K562 (cell line): ENCODE data around the gene CLPSL2. TPM values are rescaled to one million over a fixed set of nuclear protein-coding genes. Genes with fewer than 3 reads are reported as not detected.

Experiments
- BRF1 ChIP-seq: IDR thresholded peaks from 3 replicates; pipeline ENCODE4 v1.6.1; 2011; ENCODE audit warnings: borderline replicate concordance, mild to moderate bottlenecking; ENCODE audit not compliant: insufficient read length; ENCODE audit errors: extremely low read depth
- CBX3 ChIP-seq, 2 experiments: IDR thresholded peaks; 1 replicate in 1 of 2; 2 replicates in 1 of 2; pipeline ENCODE4 v1.6.1; 2012; ENCODE audit warnings: inconsistent platforms in 2 of 2, low read length in 2 of 2, borderline replicate concordance in 1 of 2, control low read depth in 1 of 2
- COPS2 ChIP-seq: fragments of 450-650 bp; conservative IDR thresholded peaks from 2 replicates; pipeline ENCODE4 v1.6.1; 2016; ENCODE audit warnings: mild to moderate bottlenecking, moderate library complexity
- CREM ChIP-seq: IDR thresholded peaks from 2 replicates; pipeline ENCODE4 v1.6.1; 2014; ENCODE audit warnings: antibody characterized with exemption, low read depth
- HBP1 ChIP-seq: fragments of 450-650 bp; formaldehyde crosslinking; IDR thresholded peaks from 2 replicates; pipeline ENCODE4 v1.4.0; 2022; ENCODE audit warnings: missing genetic modification characterization
- KAT7 ChIP-seq: sonication (generic); formaldehyde crosslinking; IDR thresholded peaks from 2 replicates; pipeline ENCODE4 v1.8.0; 2022; ENCODE audit warnings: missing genetic modification reagents, mild to moderate bottlenecking, borderline replicate concordance
- POLR2G ChIP-seq: fragments of 200-400 bp; formaldehyde crosslinking; IDR thresholded peaks from 2 replicates; pipeline ENCODE4 v1.6.1; 2017; ENCODE audit warnings: low read depth, mild to moderate bottlenecking, antibody characterized with exemption, low read length, moderate library complexity
- RCOR1 ChIP-seq, 2 experiments: IDR thresholded peaks; 2 replicates each; pipeline ENCODE4 v1.6.1; 2012; ENCODE audit warnings: low read depth in 2 of 2, low read length in 2 of 2, borderline replicate concordance in 1 of 2, improper control_type of control experiment in 1 of 2
- SAP30 ChIP-seq: fragments of 200-600 bp; sonication (generic); IDR thresholded peaks from 2 replicates; pipeline ENCODE4 v1.6.1; 2012; ENCODE audit warnings: borderline replicate concordance, low read depth, mild to moderate bottlenecking, moderate library complexity, low read length, control low read depth, inconsistent platforms; ENCODE audit not compliant: insufficient read depth, poor library complexity, severe bottlenecking
- SIX5 ChIP-seq, 2 experiments: IDR thresholded peaks; 2 replicates each; pipeline ENCODE4 v1.6.1; 2011; ENCODE audit warnings: low read length in 2 of 2, borderline replicate concordance in 1 of 2, low read depth in 1 of 2, mild to moderate bottlenecking in 1 of 2, moderate library complexity in 1 of 2; ENCODE audit not compliant: insufficient read depth in 1 of 2
- THRB ChIP-seq: fragments of 450-650 bp; formaldehyde crosslinking; conservative IDR thresholded peaks from 2 replicates; pipeline ENCODE4 v1.4.0; 2022; ENCODE audit warnings: mild to moderate bottlenecking, missing genetic modification characterization
- ZBTB12 ChIP-seq: fragments of 250-450 bp; sonication (Bioruptor Pico); IDR thresholded peaks from 2 replicates; pipeline ENCODE4 v1.4.0; 2020
- ZNF143 ChIP-seq: sonication (generic); formaldehyde crosslinking; IDR thresholded peaks from 2 replicates; pipeline ENCODE4 v1.9.0; 2022; ENCODE audit warnings: mild to moderate bottlenecking, missing genetic modification reagents
- ZNF174 ChIP-seq: fragments of 250-450 bp; sonication (Bioruptor Pico); IDR thresholded peaks from 2 replicates; pipeline ENCODE4 v1.4.0; 2020; ENCODE audit warnings: mild to moderate bottlenecking
- polyA plus RNA-seq, 8 experiments: library from polyadenylated mRNA; depleted of rRNA in 4 of 8; stranded (reverse) in 5 of 8; unstranded in 3 of 8; fragments of >200 nt; fragmentation: Nextera tagmentation in 2 of 8; fragmentation: Illumina TruSeq in 1 of 8; extraction: Ambion mirVana in 2 of 8; extraction: Trizol in 1 of 8; gene quantifications; 2 replicates each; pipeline versions ENCODE4 v1.2.1 to v1.2.3, GENCODE V29; 2011 to 2014; ENCODE audit warnings: inconsistent platforms in 1 of 8, missing spikeins in 1 of 8
- total RNA-seq, 7 experiments: library from RNA; depleted of rRNA in 6 of 7; stranded (reverse); fragments of >200 nt in 6 of 7; fragmentation: Illumina TruSeq in 2 of 7; extraction: Trizol in 2 of 7; gene quantifications; 2 replicates each; pipeline versions ENCODE4 v1.2.1 to v1.2.3, GENCODE V29; 2011 to 2021; ENCODE audit warnings: low replicate concordance in 1 of 7
- TF ChIP-seq, protein P1 (sequence below), 2 experiments: IDR thresholded peaks in 1 of 2; conservative IDR thresholded peaks in 1 of 2; 2 replicates each; pipeline ENCODE4 v1.6.1; 2016; ENCODE audit warnings: low read depth in 2 of 2, mild to moderate bottlenecking in 1 of 2, missing compliant biosample characterization in 1 of 2, missing genetic modification characterization in 1 of 2, moderate library complexity in 1 of 2
- TF ChIP-seq, protein P2 (sequence below): fragments of 450-650 bp; IDR thresholded peaks from 2 replicates; pipeline ENCODE4 v1.6.1; 2018; ENCODE audit not compliant: partially characterized antibody

CLPSL2 gene
- total and polyA plus RNA-seq, 9 of the 15 experiments (the other 6 are each of a cell fraction or from before 2014, with no cell fraction given) = not detected

GRCh38 chr6:35731414-35731735, 45.0 kb upstream of the CLPSL2 start (continued):
- TF ChIP-seq RCOR1 (IDR thresholded peaks at IDR 0.05; ENCODE audit: borderline replicate concordance in 1 of 2, low read depth in 2 of 2, low read length in 2 of 2) (peak in 1 of 2 experiments; percentile 89; a peak in 2 of 4 replicates), ZNF174 (no peak), SIX5 (IDR thresholded peaks at IDR 0.05; ENCODE audit: borderline replicate concordance in 1 of 2, insufficient read depth in 1 of 2, low read depth in 1 of 2, low read length in 2 of 2) (no peak), KAT7 (CRISPR knock-in tag) (peak; percentile 87; the same call in 1 of the 2 replicates), COPS2 (no peak), CREM (peak; percentile 94), CBX3 (IDR thresholded peaks at IDR 0.05; ENCODE audit: borderline replicate concordance in 1 of 2, low read length in 2 of 2) (no peak), HBP1 (CRISPR knock-in tag) (no peak), SAP30 (no peak), BRF1 (no peak), ZNF143 (no peak), POLR2G (peak; percentile 89; the same call in 1 of the 2 replicates), ZBTB12 (CRISPR knock-in tag) (peak; percentile 41; the same call in 1 of the 2 replicates), THRB (no peak)
- TF ChIP-seq, protein P1, sequence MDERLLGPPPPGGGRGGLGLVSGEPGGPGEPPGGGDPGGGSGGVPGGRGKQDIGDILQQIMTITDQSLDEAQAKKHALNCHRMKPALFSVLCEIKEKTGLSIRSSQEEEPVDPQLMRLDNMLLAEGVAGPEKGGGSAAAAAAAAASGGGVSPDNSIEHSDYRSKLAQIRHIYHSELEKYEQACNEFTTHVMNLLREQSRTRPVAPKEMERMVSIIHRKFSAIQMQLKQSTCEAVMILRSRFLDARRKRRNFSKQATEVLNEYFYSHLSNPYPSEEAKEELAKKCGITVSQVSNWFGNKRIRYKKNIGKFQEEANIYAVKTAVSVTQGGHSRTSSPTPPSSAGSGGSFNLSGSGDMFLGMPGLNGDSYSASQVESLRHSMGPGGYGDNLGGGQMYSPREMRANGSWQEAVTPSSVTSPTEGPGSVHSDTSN (CRISPR knock-in tag; IDR thresholded peaks at IDR 0.05; ENCODE audit: low read depth) = no peak
- TF ChIP-seq, protein P1 (tag; conservative IDR thresholded peaks at IDR 0.05; ENCODE audit: low read depth) = no peak
- TF ChIP-seq, protein P2, sequence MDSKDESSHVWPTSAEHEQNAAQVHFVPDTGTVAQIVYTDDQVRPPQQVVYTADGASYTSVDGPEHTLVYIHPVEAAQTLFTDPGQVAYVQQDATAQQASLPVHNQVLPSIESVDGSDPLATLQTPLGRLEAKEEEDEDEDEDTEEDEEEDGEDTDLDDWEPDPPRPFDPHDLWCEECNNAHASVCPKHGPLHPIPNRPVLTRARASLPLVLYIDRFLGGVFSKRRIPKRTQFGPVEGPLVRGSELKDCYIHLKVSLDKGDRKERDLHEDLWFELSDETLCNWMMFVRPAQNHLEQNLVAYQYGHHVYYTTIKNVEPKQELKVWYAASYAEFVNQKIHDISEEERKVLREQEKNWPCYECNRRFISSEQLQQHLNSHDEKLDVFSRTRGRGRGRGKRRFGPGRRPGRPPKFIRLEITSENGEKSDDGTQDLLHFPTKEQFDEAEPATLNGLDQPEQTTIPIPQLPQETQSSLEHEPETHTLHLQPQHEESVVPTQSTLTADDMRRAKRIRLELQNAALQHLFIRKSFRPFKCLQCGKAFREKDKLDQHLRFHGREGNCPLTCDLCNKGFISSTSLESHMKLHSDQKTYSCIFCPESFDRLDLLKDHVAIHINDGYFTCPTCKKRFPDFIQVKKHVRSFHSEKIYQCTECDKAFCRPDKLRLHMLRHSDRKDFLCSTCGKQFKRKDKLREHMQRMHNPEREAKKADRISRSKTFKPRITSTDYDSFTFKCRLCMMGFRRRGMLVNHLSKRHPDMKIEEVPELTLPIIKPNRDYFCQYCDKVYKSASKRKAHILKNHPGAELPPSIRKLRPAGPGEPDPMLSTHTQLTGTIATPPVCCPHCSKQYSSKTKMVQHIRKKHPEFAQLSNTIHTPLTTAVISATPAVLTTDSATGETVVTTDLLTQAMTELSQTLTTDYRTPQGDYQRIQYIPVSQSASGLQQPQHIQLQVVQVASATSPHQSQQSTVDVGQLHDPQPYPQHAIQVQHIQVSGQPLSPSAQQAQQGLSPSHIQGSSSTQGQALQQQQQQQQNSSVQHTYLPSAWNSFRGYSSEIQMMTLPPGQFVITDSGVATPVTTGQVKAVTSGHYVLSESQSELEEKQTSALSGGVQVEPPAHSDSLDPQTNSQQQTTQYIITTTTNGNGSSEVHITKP = peak; percentile 83
